HCT116 (cell line): ENCODE measurements around the gene GMDS. TPM values are rescaled to one million over a fixed set of nuclear protein-coding genes. Genes with fewer than 3 reads are reported as not detected.

Experiments used
- ATAC-seq: fragments of 200-7000 bp; cut with Tn5 transposase; 2 replicates; pipeline ENCODE4 v1.9.1; 2020; ENCODE audit warnings: mild to moderate bottlenecking, moderate library complexity
- BruUV-seq: library from RNA; stranded (reverse); fragments of 400-500 nt; replicated peaks from 2 replicates; lab custom pipeline; 2021; lab: Mats Ljungman, UMichigan
- CTCF ChIA-PET: fragments of 300-600 bp; sonication (Branson Sonifier 250); formaldehyde crosslinking; loops from one replicate; lab custom pipeline; 2021; ENCODE audit warnings: antibody characterized with exemption; lab: Charles Lee
- POLR2A ChIA-PET: fragments of 300-600, 350-600 bp; sonication (Branson Sonifier 250); formaldehyde crosslinking; loops from one replicate; lab custom pipeline; 2021; ENCODE audit warnings: antibody characterized with exemption; lab: Charles Lee
- RAD21 ChIA-PET, 2 experiments: fragments of 300-600 bp; sonication (Branson Sonifier 250); formaldehyde crosslinking; loops; one replicate each; lab custom pipeline; 2023; ENCODE audit warnings: low total read pairs in 2 of 2; ENCODE audit not compliant: uncharacterized antibody in 2 of 2, unreplicated experiment in 2 of 2, low non-redundant PET in 1 of 2; lab: Charles Lee
- DNase-seq: peaks from one replicate; pipeline ENCODE4 v3.0.0-alpha.2; 2010; ENCODE audit warnings: low read depth, low spot score
- H2AFZ ChIP-seq: fragments of 200-600 bp; shearing (Covaris generic), sonication (generic); 2 replicates; pipeline ENCODE4 v1.6.1; 2017; ENCODE audit warnings: low read depth, mixed run types, mixed read lengths, antibody characterized with exemption, low read length; ENCODE audit not compliant: poor library complexity, severe bottlenecking
- H3K27ac ChIP-seq: 2 replicates; pipeline ENCODE4 v1.5.1; 2012; ENCODE audit warnings: low read depth, low read length
- H3K27me3 ChIP-seq: fragments of 200-600 bp; sonication (generic); 2 replicates; pipeline ENCODE4 v1.6.1; 2016; ENCODE audit warnings: mixed run types, low read length, mixed read lengths; ENCODE audit not compliant: insufficient read depth
- H3K36me3 ChIP-seq, 2 experiments: fragments of 200-500 bp in 1 of 2; fragments of 200-600 bp in 1 of 2; sonication (Bioruptor generic) in 1 of 2; sonication (generic) in 1 of 2; 2 replicates each; pipeline versions ENCODE4 v1.5.1 to v1.6.1; 2014 to 2016; ENCODE audit warnings: low read length in 2 of 2, inconsistent platforms in 1 of 2, mixed read lengths in 1 of 2, mixed run types in 1 of 2; ENCODE audit not compliant: insufficient read depth in 2 of 2, control insufficient read depth in 1 of 2
- H3K4me1 ChIP-seq, 2 experiments: fragments of 200-600 bp in 1 of 2; sonication (generic) in 1 of 2; 2 replicates each; pipeline versions ENCODE4 v1.5.1 to v1.6.1; 2012 to 2017; ENCODE audit warnings: low read length in 2 of 2, inconsistent platforms in 1 of 2, mild to moderate bottlenecking in 1 of 2, mixed read lengths in 1 of 2, mixed run types in 1 of 2, moderate library complexity in 1 of 2; ENCODE audit not compliant: insufficient read depth in 2 of 2, control insufficient read depth in 1 of 2
- H3K4me2 ChIP-seq: fragments of 200-600 bp; sonication (generic); 2 replicates; pipeline ENCODE4 v1.6.1; 2017; ENCODE audit warnings: mixed run types, low read length, mixed read lengths
- H3K4me3 ChIP-seq, 2 experiments: fragments of 200-600 bp in 1 of 2; sonication (generic) in 1 of 2; replicated peaks in 1 of 2; 2 replicates each; pipeline ENCODE4 v1.5.1; 2011 to 2016; ENCODE audit warnings: low read length in 2 of 2, control low read depth in 1 of 2, low read depth in 1 of 2, mild to moderate bottlenecking in 1 of 2, mixed read lengths in 1 of 2, mixed run types in 1 of 2
- H3K79me2 ChIP-seq: fragments of 200-600 bp; sonication (generic); 2 replicates; pipeline ENCODE4 v1.6.1; 2017; ENCODE audit warnings: mild to moderate bottlenecking, mixed run types, low read length, moderate library complexity, mixed read lengths; ENCODE audit not compliant: insufficient read depth
- H3K9ac ChIP-seq: fragments of 200-600 bp; sonication (generic); 2 replicates; pipeline ENCODE4 v1.6.1; 2016; ENCODE audit warnings: low read length, mixed read lengths
- H3K9me2 ChIP-seq: fragments of 200-600 bp; sonication (generic), shearing (Covaris generic); 2 replicates; pipeline ENCODE4 v1.6.1; 2017; ENCODE audit warnings: mixed run types, mild to moderate bottlenecking, moderate library complexity; ENCODE audit not compliant: insufficient read depth
- H3K9me3 ChIP-seq, 2 experiments: fragments of 200-500 bp in 1 of 2; fragments of 200-600 bp in 1 of 2; sonication (Bioruptor generic) in 1 of 2; sonication (generic) in 1 of 2; 2 replicates each; pipeline ENCODE4 v1.6.1; 2014 to 2017; ENCODE audit warnings: low read length in 2 of 2, mixed read lengths in 2 of 2, inconsistent platforms in 1 of 2, low read depth in 1 of 2, mild to moderate bottlenecking in 1 of 2, mixed run types in 1 of 2, moderate library complexity in 1 of 2; ENCODE audit not compliant: control insufficient read depth in 1 of 2, insufficient read depth in 1 of 2
- H4K20me1 ChIP-seq: fragments of 200-600 bp; sonication (generic), shearing (Covaris generic); 2 replicates; pipeline ENCODE4 v1.6.1; 2017; ENCODE audit warnings: mixed run types, mild to moderate bottlenecking, moderate library complexity; ENCODE audit not compliant: insufficient read depth
- ATF3 ChIP-seq: IDR thresholded peaks from 2 replicates; pipeline ENCODE4 v1.6.1; 2012
- CBX3 ChIP-seq: IDR thresholded peaks from 2 replicates; pipeline ENCODE4 v1.6.1; 2012; ENCODE audit warnings: low read depth
- CEBPB ChIP-seq: IDR thresholded peaks from 2 replicates; pipeline ENCODE4 v1.6.1; 2012; ENCODE audit warnings: low read depth
- EGR1 ChIP-seq: IDR thresholded peaks from 2 replicates; pipeline ENCODE4 v1.6.1; 2012; ENCODE audit warnings: low read depth
- ELF1 ChIP-seq: IDR thresholded peaks from 2 replicates; pipeline ENCODE4 v1.6.1; 2012; ENCODE audit warnings: low read depth, borderline replicate concordance
- EZH2 ChIP-seq: fragments of 200-600 bp; sonication (generic); IDR thresholded peaks from 2 replicates; pipeline ENCODE4 v1.6.1; 2017; ENCODE audit warnings: antibody characterized with exemption, mixed run types
- EZH2phosphoT487 ChIP-seq: fragments of 200-600 bp; IDR thresholded peaks from 2 replicates; pipeline ENCODE4 v1.6.1; 2018; ENCODE audit warnings: antibody characterized with exemption, borderline replicate concordance
- FOSL1 ChIP-seq: IDR thresholded peaks from 2 replicates; pipeline ENCODE4 v1.6.1; 2012; ENCODE audit warnings: low read depth
- JUND ChIP-seq: IDR thresholded peaks from 2 replicates; pipeline ENCODE4 v1.6.1; 2012
- MAX ChIP-seq: IDR thresholded peaks from 2 replicates; pipeline ENCODE4 v1.6.1; 2012
- POLR2A ChIP-seq: IDR thresholded peaks from 2 replicates; pipeline ENCODE4 v1.7.0; 2011; ENCODE audit warnings: borderline replicate concordance; ENCODE audit not compliant: insufficient read depth, insufficient read length; ENCODE audit errors: extremely low read depth
- POLR2AphosphoS5 ChIP-seq: IDR thresholded peaks from 2 replicates; pipeline ENCODE4 v1.6.1; 2011; ENCODE audit warnings: mild to moderate bottlenecking, low read depth, low read length, moderate library complexity
- REST ChIP-seq: IDR thresholded peaks from 2 replicates; pipeline ENCODE4 v1.6.1; 2012; ENCODE audit warnings: low read depth
- SIN3A ChIP-seq: IDR thresholded peaks from 2 replicates; pipeline ENCODE4 v1.6.1; 2012; ENCODE audit warnings: low read depth
- SP1 ChIP-seq: IDR thresholded peaks from 2 replicates; pipeline ENCODE4 v1.6.1; 2012; ENCODE audit warnings: low read depth
- SRF ChIP-seq: IDR thresholded peaks from 2 replicates; pipeline ENCODE4 v1.6.1; 2012; ENCODE audit warnings: low read depth
- TCF7L2 ChIP-seq: IDR thresholded peaks from 2 replicates; pipeline ENCODE4 v1.7.0; 2011; ENCODE audit warnings: borderline replicate concordance, inconsistent platforms; ENCODE audit not compliant: insufficient read depth, insufficient read length; ENCODE audit errors: extremely low read depth
- YY1 ChIP-seq: IDR thresholded peaks from 2 replicates; pipeline ENCODE4 v1.6.1; 2011; ENCODE audit warnings: low read length, low read depth, moderate library complexity, mild to moderate bottlenecking; ENCODE audit not compliant: insufficient replicate concordance; ENCODE audit errors: extremely low read depth
- ZFX ChIP-seq: fragments of 450-650 bp; IDR thresholded peaks from 2 replicates; pipeline ENCODE4 v1.6.1; 2017
- ZNF274 ChIP-seq: fragments of 200-500 bp; sonication (Bioruptor generic); IDR thresholded peaks from 2 replicates; pipeline ENCODE4 v1.6.1; 2014; ENCODE audit warnings: mild to moderate bottlenecking, low read depth, low read length, inconsistent platforms
- intact Hi-C: fragments of 100-400 bp; cut with micrococcal nuclease; formaldehyde crosslinking; loops from 2 replicates; pipeline ENCODE4 v1.10.0; 2022
- total RNA-seq: library from RNA; stranded (reverse); gene quantifications from one replicate; pipeline ENCODE4 v1.2.1, GENCODE V29; 2021; ENCODE audit not compliant: unreplicated experiment

GMDS gene
- total RNA-seq, 1 experiment from 2014 or later: 34.4 TPM

GRCh38 chr6:1592852-1593251 is 652.6 kb downstream of the GMDS start:
- Histone ChIP-seq H2AFZ (no peak overlapping the region), H3K9me2 (no peaks in the 10 kb centered on the region), H3K4me3 (no peak overlapping the region), H3K79me2 (no peaks in the 10 kb centered on the region), H3K9ac (no peak overlapping the region), H3K4me2 (no peak overlapping the region), H3K27ac (no peak overlapping the region), H3K4me1 (peaks cover 2 to 7% of the 10 kb centered on the region in 2 experiments; a peak in 2 of 4 replicates), H4K20me1 (no peaks in the 10 kb centered on the region), H3K36me3 (no peaks in the 10 kb centered on the region), H3K27me3 (0 out of 2 replicates have a peak, but pooled peaks cover 3% of the 10 kb centered on the region), H3K9me3 (no peaks in the 10 kb centered on the region)
- RAD21 ChIA-PET: no interaction called here
- TF ChIP-seq SRF (no peak), POLR2AphosphoS5 (no peak), EZH2 (no peak), ATF3 (no peak), POLR2A (no peak), SIN3A (no peak), ZFX (no peak), EZH2phosphoT487 (no peak), JUND (no peak), ZNF274 (no peak), YY1 (no peak), TCF7L2 (no peak), FOSL1 (no peak), EGR1 (no peak), MAX (no peak), CBX3 (no peak), REST (no peak), CEBPB (no peak), ELF1 (no peak), SP1 (no peak)
- no TSS peak for BruUV-seq
- DNase-seq: no peak
- intact Hi-C loops: loop anchor here (10.0 kb wide), 1 partner anchor 1462 kb away; no protein-coding TSS in a partner anchor
- POLR2A ChIA-PET: no interaction called here
- CTCF ChIA-PET: interaction anchor here (1.3 kb wide), 1 partner anchor 1145 kb away, joined by 3 read pairs; no protein-coding TSS in a partner anchor
- ATAC-seq: no peak
